ENCODE data around the gene EIF2B1.
"Not testable (repeated sequence)": the region's sequence is repeated elsewhere in the genome, so short reads cannot be mapped to it uniquely, and the experiment has no call there.

The EIF2B1 gene

DNA sequence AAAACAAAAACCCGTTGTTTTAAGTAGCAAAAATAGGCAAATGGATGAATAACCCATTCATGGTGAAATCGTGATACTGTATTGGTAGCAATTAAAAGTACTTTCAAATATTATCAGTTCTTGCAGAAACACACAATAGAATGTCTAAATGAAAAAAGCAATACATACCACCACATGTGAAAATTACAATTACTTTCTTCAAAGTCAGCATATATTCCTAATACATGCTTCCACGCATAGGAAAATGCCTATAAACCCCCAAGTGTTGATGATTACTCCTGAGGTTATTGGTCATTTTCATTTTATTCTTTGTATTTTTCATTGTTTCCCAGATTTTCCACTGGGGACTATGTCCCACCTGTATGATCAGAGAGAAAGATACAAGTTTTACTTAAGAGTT is 16.3 kb downstream of the EIF2B1 start:
- no peak for DNase-seq

DNA sequence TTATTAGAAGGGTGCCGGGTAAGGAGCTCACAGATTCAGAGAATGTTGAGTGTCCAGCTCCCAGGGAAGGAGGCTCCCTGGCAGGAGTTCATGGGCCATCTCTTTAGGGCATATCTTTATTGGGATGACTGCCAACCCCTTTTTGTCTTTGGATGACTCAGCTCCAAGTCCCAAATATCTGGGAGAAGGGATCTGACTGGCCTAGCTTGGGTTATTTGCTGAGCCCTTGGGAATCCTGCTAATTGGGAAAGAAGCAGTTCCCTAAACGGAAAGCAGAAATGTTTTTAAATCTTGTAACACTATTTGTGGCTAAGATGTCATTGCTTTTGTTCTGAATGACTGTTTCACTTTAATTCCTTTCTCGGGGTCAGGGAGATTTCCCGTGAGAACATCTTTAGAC is 19.0 kb downstream of the EIF2B1 start:
- DNase-seq: no peak

DNA sequence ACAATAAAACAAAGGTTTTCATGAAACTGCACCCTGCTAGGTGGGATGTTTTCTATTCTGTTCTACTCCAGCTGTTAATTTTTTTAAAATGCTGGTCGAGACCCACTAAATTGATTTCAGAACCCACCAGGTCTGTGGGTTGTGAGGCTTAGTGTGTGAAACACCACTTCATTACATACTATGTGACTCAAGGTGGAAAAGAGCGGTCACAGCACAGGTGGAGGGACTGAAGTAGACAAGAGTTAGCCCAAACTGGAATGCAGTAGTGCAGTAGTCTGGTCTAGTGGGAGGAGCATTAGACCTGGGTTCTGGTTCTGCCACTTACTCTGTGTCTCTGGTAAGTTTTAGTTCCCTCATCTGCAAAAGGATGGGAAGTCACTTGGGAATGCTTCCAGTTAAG is 19.4 kb downstream of the EIF2B1 start:
- no peak for DNase-seq

DNA sequence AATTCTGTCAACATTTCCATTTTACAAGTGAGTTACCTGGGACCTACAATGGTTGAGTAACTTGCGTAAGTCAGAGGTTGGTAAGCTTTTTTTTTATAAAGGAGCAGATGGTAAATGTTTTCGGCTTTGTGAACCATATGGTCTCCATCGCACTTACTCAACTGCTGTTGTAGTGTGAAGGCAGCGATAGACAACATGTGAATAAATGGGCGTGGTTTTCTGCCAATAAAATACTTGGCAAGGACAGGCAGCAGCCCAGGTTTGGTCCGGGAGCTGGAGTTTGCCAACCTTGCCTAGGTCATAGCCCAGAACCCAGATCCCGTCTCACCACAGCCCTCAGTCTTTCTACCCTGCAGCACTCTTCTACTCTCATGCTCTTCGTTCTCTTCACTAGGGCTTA is 25.3 kb downstream of the EIF2B1 start:
- DNase-seq: no peak

GRCh38 chr12:123607756-123608155 is 25.7 kb downstream of the EIF2B1 start:
- DNase-seq: no peak

DNA sequence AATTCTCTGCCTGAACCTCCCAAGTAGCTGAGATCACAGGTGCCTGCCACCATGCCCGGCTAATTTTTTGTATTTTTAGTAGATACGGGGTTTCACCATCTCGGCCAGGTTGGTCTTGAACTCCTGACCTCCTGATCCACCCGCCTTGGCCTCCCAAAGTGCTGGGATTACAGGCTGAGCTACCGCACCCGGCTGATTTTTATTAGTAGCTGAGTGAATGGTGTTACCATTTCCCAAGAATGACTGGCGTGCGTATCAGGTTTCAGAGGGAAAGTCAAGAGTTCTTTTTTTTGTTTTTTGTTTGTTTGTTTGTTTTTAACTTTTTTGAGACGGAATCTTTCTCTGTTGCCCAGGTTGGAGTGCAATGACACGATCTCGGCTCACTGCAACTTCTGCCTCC is 30.0 kb downstream of the EIF2B1 start:
- DNase-seq: not testable (repeated sequence)

- DNase-seq: no peak
Measured at GRCh38 chr12:123602651-123603195, 30.8 kb downstream of the EIF2B1 start.

DNA sequence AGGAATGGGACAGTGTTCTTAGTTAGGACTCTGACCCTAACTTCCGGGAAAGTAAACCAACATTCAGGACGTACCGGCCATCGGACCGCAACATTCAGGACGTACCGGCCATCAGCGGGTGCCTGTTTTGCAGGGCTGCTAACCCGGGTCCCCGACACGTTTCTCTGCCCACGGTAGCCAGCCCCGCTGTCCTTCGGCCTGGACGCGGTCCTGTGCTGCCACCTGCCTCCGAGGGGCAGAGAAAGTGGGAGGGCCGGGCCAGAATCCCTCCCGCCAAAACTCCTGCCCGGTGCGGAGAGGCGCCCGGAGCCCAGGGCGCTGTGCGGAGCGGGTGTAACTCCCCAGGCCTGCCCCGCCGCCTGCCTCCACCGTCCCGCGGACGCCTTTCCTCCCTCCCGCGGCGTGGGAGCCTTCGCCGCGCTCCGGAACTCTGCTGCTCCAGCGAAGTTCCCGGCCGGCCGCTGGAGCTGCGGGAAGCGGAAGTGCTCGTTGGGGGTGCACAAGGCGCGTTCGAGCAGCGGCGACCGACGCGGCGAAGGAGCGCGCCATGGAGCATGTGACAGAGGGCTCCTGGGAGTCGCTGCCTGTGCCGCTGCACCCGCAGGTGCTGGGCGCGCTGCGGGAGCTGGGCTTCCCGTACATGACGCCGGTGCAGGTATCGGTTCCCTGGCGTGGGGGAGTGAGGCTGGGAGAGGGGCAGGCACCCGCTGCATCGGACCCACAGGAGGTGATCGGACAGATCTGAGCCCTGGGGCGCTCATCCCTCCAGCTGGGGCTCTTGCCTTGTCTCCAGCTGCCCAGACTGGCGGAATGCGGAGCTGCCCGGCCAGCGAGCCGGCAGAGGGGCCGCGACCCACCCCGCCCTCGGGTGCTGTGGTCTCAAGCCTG is 31.6 kb downstream of the EIF2B1 start, which contains the start of gene DDX55:
Gene DDX55, plus strand, starts transcription at position 498 of the 888 bp plus-strand sequence. Its CDS starts 50 bp downstream, at position 548.
- peak; percentile 53 to 90 for DNase-seq

- no peak for DNase-seq
Measured at GRCh38 chr12:123599721-123600120, 33.8 kb downstream of the EIF2B1 start.

DNA sequence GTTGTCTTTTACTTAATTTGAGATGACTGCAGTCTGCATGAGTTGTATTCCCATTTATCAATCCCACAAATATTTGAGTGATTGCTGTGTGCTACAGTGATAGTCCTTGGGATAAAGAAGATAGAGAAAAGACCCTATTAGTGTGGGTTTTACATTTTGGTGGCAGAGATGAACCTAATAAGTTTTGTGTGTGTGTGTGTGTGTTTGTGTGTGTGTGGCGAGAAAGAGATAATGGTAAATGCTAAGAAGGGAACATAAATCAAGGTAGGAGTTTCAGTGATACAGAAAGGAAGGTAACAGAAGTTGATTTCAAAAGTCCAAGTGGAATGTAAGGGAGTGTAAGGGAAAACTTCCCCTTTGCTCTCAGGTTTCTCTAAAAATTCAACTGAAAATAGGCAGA is 34.2 kb downstream of the EIF2B1 start:
- no peak for DNase-seq

DNA sequence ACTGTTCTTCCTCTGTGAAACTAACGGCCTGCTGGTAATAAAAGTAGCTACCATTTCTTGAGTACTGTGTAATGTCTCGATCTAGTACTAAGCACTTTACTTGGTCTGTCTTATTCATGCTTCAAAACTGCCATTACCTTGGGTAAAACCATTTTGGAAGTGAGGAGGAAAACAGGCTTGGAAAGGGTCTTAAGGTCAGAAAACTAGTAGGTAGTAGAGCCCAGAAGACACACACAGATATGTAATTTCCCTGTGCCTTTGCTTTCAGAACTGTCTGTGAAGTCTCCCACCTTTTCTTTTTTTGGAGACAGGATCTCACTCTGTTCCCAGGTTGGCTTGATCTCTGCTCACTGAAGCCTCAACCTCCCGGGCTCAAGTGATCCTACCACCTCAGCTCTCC is 35.0 kb downstream of the EIF2B1 start:
- no peak for DNase-seq

- no peak for DNase-seq
Measured at GRCh38 chr12:123597100-123597499, 36.4 kb downstream of the EIF2B1 start.

GRCh38 chr12:123595729-123596128 is 37.8 kb downstream of the EIF2B1 start:
- DNase-seq: no peak

- no peak for DNase-seq
Measured at GRCh38 chr12:123591702-123592481, 41.6 kb downstream of the EIF2B1 start.

- no peak for DNase-seq
Measured at GRCh38 chr12:123580772-123581171, 52.7 kb downstream of the EIF2B1 start.

DNA sequence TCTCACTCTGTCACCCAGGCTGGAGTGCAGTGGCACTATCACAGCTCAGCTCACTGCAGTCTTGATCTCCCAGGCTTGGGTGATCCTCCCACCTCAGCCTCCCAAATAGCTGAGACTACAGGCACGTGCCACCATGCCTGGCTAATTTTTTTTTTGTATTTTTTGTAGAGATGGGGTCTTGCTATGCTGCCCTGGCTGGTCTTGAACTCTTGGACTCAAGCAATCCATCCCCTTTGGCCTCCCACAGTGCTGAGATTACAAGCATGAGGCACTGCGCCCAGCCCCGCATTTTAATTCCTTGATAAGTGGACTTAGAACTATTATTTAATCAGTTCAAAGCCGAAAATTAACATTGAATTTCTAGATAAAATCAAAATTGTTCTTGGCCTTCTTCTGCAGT is 54.7 kb downstream of the EIF2B1 start:
- not testable (repeated sequence) for DNase-seq

- DNase-seq: no peak
Measured at GRCh38 chr12:123578243-123578642, 55.2 kb downstream of the EIF2B1 start.

- no peak for DNase-seq
Measured at GRCh38 chr12:123576611-123577010, 56.9 kb downstream of the EIF2B1 start.

- no peak for DNase-seq
Measured at GRCh38 chr12:123573870-123574269, 59.6 kb downstream of the EIF2B1 start.

GRCh38 chr12:123572391-123572790 is 61.1 kb downstream of the EIF2B1 start:
- no peak for DNase-seq

DNA sequence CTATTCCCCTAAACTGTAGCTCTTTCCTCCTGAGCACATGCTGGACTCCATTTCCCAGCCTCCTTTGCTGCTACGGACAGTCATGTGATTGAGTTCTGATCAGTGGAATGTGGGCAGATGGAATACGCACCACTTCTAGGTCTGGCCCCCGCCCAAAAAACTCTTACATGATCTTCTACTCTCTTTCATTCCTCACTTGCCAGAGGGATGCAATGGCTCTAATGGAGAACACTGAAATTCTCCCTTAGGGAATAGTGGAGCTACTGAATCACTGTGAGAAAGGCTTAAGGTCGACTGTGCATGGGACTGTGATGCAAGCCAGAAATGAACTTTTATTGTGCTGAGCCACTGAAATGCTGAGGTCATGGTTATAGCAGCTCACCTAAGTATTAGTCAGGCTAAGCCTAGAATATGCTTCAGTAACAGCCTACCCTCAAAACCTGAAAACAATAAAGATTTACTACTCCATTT is 62.1 kb downstream of the EIF2B1 start:
- DNase-seq: peak in 1 of 2 experiments; percentile 25

All from NCI-H526 (cell line).